ENCODE measurements around the gene SYNRG. TPM values are rescaled to one million over a fixed set of nuclear protein-coding genes. Genes with fewer than 3 reads are reported as not detected.
"Not testable (repeated sequence)": the region's sequence is repeated elsewhere in the genome, so short reads cannot be mapped to it uniquely, and the experiment has no call there.

The SYNRG gene
- total RNA-seq, 1 experiment from 2014 or later: 7.7 TPM

GRCh38 chr17:37614823-37615222 is 5.6 kb upstream of the SYNRG start:
- H3K27me3 ChIP-seq (ENCODE audit: control insufficient read depth, insufficient read depth, low read length): no peaks in the 10 kb centered on the region

GRCh38 chr17:37614391-37614790 is 5.2 kb upstream of the SYNRG start:
- Histone ChIP-seq H3K27me3 (ENCODE audit: control insufficient read depth, insufficient read depth, low read length) (no peaks in the 10 kb centered on the region), H3K4me3 (ENCODE audit: insufficient read depth, low read depth, low read length) (no peak overlapping the region), H3K36me3 (replicated peaks; ENCODE audit: control insufficient read depth, insufficient read depth, low read length) (peaks cover 10% of the 10 kb centered on the region)
- no peak for DNase-seq

More at GRCh38 chr17:37614823-37615222, 5.6 kb upstream of the SYNRG start:
- no peak overlapping the region for H3K4me3 ChIP-seq (ENCODE audit: insufficient read depth, low read depth, low read length)
- peaks cover 10% of the 10 kb centered on the region for H3K36me3 ChIP-seq (replicated peaks; ENCODE audit: control insufficient read depth, insufficient read depth, low read length)
- DNase-seq: no peak

- Histone ChIP-seq H3K4me3 (ENCODE audit: insufficient read depth, low read depth, low read length) (no peak overlapping the region), H3K36me3 (replicated peaks; ENCODE audit: control insufficient read depth, insufficient read depth, low read length) (peaks cover 8% of the 10 kb centered on the region), H3K27me3 (ENCODE audit: control insufficient read depth, insufficient read depth, low read length) (no peaks in the 10 kb centered on the region)
- peak; percentile 10 for DNase-seq
Measured at GRCh38 chr17:37610971-37611370, 1.8 kb upstream of the SYNRG start.

- H3K4me3 ChIP-seq (ENCODE audit: insufficient read depth, low read depth, low read length); DNase-seq; H3K27me3 ChIP-seq (ENCODE audit: control insufficient read depth, insufficient read depth, low read length): not testable (repeated sequence)
Measured at GRCh38 chr17:37610041-37610420, 813 bp upstream of the SYNRG start.

GRCh38 chr17:37608351-37609169 is 658 bp downstream of the SYNRG start:
- Histone ChIP-seq H3K4me3 (ENCODE audit: insufficient read depth, low read depth, low read length) (peak overlapping the region; percentile 89), H3K27me3 (ENCODE audit: control insufficient read depth, insufficient read depth, low read length) (no peaks in the 10 kb centered on the region), H3K36me3 (replicated peaks; ENCODE audit: control insufficient read depth, insufficient read depth, low read length) (peaks cover under 1% of the 10 kb centered on the region)
- peak; percentile 86 for DNase-seq

More at GRCh38 chr17:37610041-37610420, 813 bp upstream of the SYNRG start:
- not testable (repeated sequence) for H3K36me3 ChIP-seq (replicated peaks; ENCODE audit: control insufficient read depth, insufficient read depth, low read length)

- H3K4me3 ChIP-seq (ENCODE audit: insufficient read depth, low read depth, low read length): no peak overlapping the region; the same call in 1 of the 2 replicates
- no peaks in the 10 kb centered on the region for H3K27me3 ChIP-seq (ENCODE audit: control insufficient read depth, insufficient read depth, low read length)
- no peak for DNase-seq
- no peaks in the 10 kb centered on the region; the same call in none of the 2 replicates for H3K36me3 ChIP-seq (replicated peaks; ENCODE audit: control insufficient read depth, insufficient read depth, low read length)
Measured at GRCh38 chr17:37607637-37608331, 1.4 kb downstream of the SYNRG start.

- Histone ChIP-seq H3K27me3 (ENCODE audit: control insufficient read depth, insufficient read depth, low read length) (no peaks in the 10 kb centered on the region), H3K4me3 (ENCODE audit: insufficient read depth, low read depth, low read length) (no peak overlapping the region), H3K36me3 (replicated peaks; ENCODE audit: control insufficient read depth, insufficient read depth, low read length) (no peaks in the 10 kb centered on the region; the same call in 1 of the 2 replicates)
- no peak for DNase-seq
Measured at GRCh38 chr17:37605813-37606505, 3.3 kb downstream of the SYNRG start.

GRCh38 chr17:37605081-37605480 is 4.1 kb downstream of the SYNRG start:
- DNase-seq: no peak
- no peak overlapping the region for H3K4me3 ChIP-seq (ENCODE audit: insufficient read depth, low read depth, low read length)
- H3K36me3 ChIP-seq (replicated peaks; ENCODE audit: control insufficient read depth, insufficient read depth, low read length): no peaks in the 10 kb centered on the region; the same call in 1 of the 2 replicates
- no peaks in the 10 kb centered on the region for H3K27me3 ChIP-seq (ENCODE audit: control insufficient read depth, insufficient read depth, low read length)

- DNase-seq: no peak
- H3K36me3 ChIP-seq (replicated peaks; ENCODE audit: control insufficient read depth, insufficient read depth, low read length): no peaks in the 10 kb centered on the region; the same call in 1 of the 2 replicates
- H3K4me3 ChIP-seq (ENCODE audit: insufficient read depth, low read depth, low read length): no peak overlapping the region
- no peaks in the 10 kb centered on the region for H3K27me3 ChIP-seq (ENCODE audit: control insufficient read depth, insufficient read depth, low read length)
Measured at GRCh38 chr17:37604556-37604955, 4.7 kb downstream of the SYNRG start.

- Histone ChIP-seq H3K27me3 (ENCODE audit: control insufficient read depth, insufficient read depth, low read length) (no peaks in the 10 kb centered on the region), H3K36me3 (replicated peaks; ENCODE audit: control insufficient read depth, insufficient read depth, low read length) (peaks cover 3% of the 10 kb centered on the region), H3K4me3 (ENCODE audit: insufficient read depth, low read depth, low read length) (no peak overlapping the region)
- DNase-seq: no peak
Measured at GRCh38 chr17:37598145-37598544, 11.1 kb downstream of the SYNRG start.

- no peaks in the 10 kb centered on the region for H3K27me3 ChIP-seq (ENCODE audit: control insufficient read depth, insufficient read depth, low read length)
- peaks cover 3% of the 10 kb centered on the region for H3K36me3 ChIP-seq (replicated peaks; ENCODE audit: control insufficient read depth, insufficient read depth, low read length)
- no peak overlapping the region for H3K4me3 ChIP-seq (ENCODE audit: insufficient read depth, low read depth, low read length)
- DNase-seq: no peak
Measured at GRCh38 chr17:37592291-37592690, 16.9 kb downstream of the SYNRG start.

- peaks cover 3% of the 10 kb centered on the region for H3K36me3 ChIP-seq (replicated peaks; ENCODE audit: control insufficient read depth, insufficient read depth, low read length)
- no peak overlapping the region for H3K4me3 ChIP-seq (ENCODE audit: insufficient read depth, low read depth, low read length)
- DNase-seq: no peak
- H3K27me3 ChIP-seq (ENCODE audit: control insufficient read depth, insufficient read depth, low read length): no peaks in the 10 kb centered on the region
Measured at GRCh38 chr17:37585066-37585465, 24.2 kb downstream of the SYNRG start.

GRCh38 chr17:37576281-37576680 is 32.9 kb downstream of the SYNRG start:
- DNase-seq: no peak
- H3K27me3 ChIP-seq (ENCODE audit: control insufficient read depth, insufficient read depth, low read length): no peaks in the 10 kb centered on the region
- H3K4me3 ChIP-seq (ENCODE audit: insufficient read depth, low read depth, low read length): no peak overlapping the region
- H3K36me3 ChIP-seq (replicated peaks; ENCODE audit: control insufficient read depth, insufficient read depth, low read length): no peaks in the 10 kb centered on the region

GRCh38 chr17:37574427-37574826 is 34.8 kb downstream of the SYNRG start:
- no peak for DNase-seq
- Histone ChIP-seq H3K36me3 (replicated peaks; ENCODE audit: control insufficient read depth, insufficient read depth, low read length) (peaks cover 2% of the 10 kb centered on the region), H3K27me3 (ENCODE audit: control insufficient read depth, insufficient read depth, low read length) (no peaks in the 10 kb centered on the region), H3K4me3 (ENCODE audit: insufficient read depth, low read depth, low read length) (no peak overlapping the region)

Measured in H7 (cell line).